GM20431 (cell line): ENCODE measurements around the gene HOXB4.

Experiments used
- in situ Hi-C: fragments of 300-500 bp; cut with MseI, MboI; formaldehyde crosslinking; loops from one replicate; pipeline ENCODE4 v1.15.0; 2020; ENCODE audit warnings: low sequenced_read_pairs; ENCODE audit not compliant: unreplicated experiment

The HOXB4 gene

GRCh38 chr17:48615047-48615962 is 37.2 kb upstream of the HOXB4 start, which contains the start of gene HOXB8:
HOXB8 (minus strand) TSS chr17:48615292; CDS start chr17:48614704, 588 bp downstream.
- in situ Hi-C loops = no loop called here

- in situ Hi-C loops = no loop called here
These were observed 35.9 kb upstream of the HOXB4 start for GRCh38 chr17:48613862-48614694.

- in situ Hi-C loops = no loop called here
These were observed 34.9 kb upstream of the HOXB4 start for GRCh38 chr17:48612854-48613691.

GRCh38 chr17:48612456-48612853 is 34.3 kb upstream of the HOXB4 start:
- in situ Hi-C loops = no loop called here

- in situ Hi-C loops = no loop called here
These were observed 33.7 kb upstream of the HOXB4 start for GRCh38 chr17:48611681-48612455.

- in situ Hi-C loops = no loop called here
These were observed 33.1 kb upstream of the HOXB4 start for GRCh38 chr17:48611213-48611612.

- in situ Hi-C loops = no loop called here
These were observed 32.4 kb upstream of the HOXB4 start, which contains the start of gene HOXB7 for GRCh38 chr17:48610282-48611211. HOXB7 (minus strand) TSS chr17:48611017; CDS start chr17:48610918, 99 bp downstream.

GRCh38 chr17:48609759-48610281 is 31.7 kb upstream of the HOXB4 start:
- in situ Hi-C loops = no loop called here

GRCh38 chr17:48609033-48609432 is 30.9 kb upstream of the HOXB4 start:
- in situ Hi-C loops = no loop called here

GRCh38 chr17:48608494-48608834 is 30.3 kb upstream of the HOXB4 start:
- in situ Hi-C loops = no loop called here

- in situ Hi-C loops = no loop called here
These were observed 28.9 kb upstream of the HOXB4 start for GRCh38 chr17:48606892-48607614.

- in situ Hi-C loops = no loop called here
These were observed 28.1 kb upstream of the HOXB4 start for GRCh38 chr17:48605991-48606891.

GRCh38 chr17:48605409-48605919 is 27.3 kb upstream of the HOXB4 start:
- in situ Hi-C loops = no loop called here

GRCh38 chr17:48604770-48605329 is 26.7 kb upstream of the HOXB4 start, which contains the start of gene HOXB6:
HOXB6 (minus strand) TSS chr17:48604986; CDS start chr17:48598150, 6,836 bp downstream.
- in situ Hi-C loops = no loop called here

GRCh38 chr17:48603959-48604769 is 26.0 kb upstream of the HOXB4 start:
- in situ Hi-C loops = no loop called here
